ENCODE data around the gene SCN4B. TPM values are rescaled to one million over a fixed set of nuclear protein-coding genes. Genes with fewer than 3 reads are reported as not detected.

The SCN4B gene
- total RNA-seq, 1 experiment from 2014 or later: 0.33 TPM

DNA sequence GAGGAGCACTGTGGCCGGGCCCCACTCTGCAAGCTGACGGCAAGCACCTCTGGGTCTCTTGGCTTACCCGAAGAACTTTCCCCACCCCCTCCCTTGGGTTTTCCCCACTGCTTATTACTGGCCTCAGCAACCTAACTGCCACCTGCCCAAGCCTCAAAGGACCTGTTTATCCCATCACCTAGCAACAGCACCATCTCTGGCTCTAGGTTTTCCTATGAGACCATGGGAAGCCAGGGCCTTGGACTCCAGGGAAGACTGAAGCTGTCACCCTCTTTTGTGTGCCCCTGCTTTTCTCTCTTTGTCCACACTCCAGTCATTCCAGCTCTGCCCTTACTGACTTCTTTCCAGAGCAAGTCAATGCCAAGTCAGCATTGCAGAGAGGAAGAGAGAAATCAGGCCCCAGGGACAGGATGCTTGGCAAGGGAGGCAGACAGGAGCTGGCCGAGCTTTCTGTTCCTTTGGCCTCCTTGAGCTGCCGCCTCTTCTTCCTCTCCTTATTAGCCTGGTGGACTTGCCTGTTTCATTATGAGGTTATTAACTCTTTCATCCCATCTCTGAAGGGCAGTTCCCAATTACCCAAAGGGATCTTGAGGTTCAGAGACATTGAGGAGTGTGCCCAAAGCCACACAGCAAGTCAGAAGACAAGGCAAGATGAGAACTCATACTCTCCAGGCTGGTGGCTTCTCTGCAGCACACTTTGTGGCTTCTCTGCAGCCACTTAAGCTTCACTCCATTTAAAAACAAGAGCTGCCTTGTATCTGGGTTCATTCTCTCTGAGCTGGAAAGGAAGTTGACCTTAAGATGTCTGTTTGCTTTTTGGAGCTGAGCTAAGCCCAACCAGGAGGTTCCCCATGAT is 65.5 kb downstream of the SCN4B start, which contains the start of gene SMIM35:
SMIM35 (minus strand) TSS at position 51 of the 856 bp plus-strand sequence. CDS start 206 bp downstream, outside the sequence.
- no peak within 1 kb of the TSS for H3K27ac ChIP-seq (ENCODE audit: low read length)
- no TSS peak for BruUV-seq (replicated peaks)
- in situ Hi-C loops (cut with HindIII; ENCODE audit: low pct_unique_long_range_greater_than_20kb, low sequenced_read_pairs) (no loop called here), intact Hi-C loops (cut with micrococcal nuclease; ENCODE audit: unreplicated experiment) (no loop called here)
- no peaks in the 10 kb centered on the region for H3K36me3 ChIP-seq (ENCODE audit: control insufficient read depth, insufficient read depth, low read length)
- H3K27me3 ChIP-seq (ENCODE audit: control insufficient read depth, insufficient read depth, low read length): peaks cover 3% of the 10 kb centered on the region; the same call in 1 of the 2 replicates
- H3K4me3 ChIP-seq (ENCODE audit: low read depth in 2 of 2, low read length in 2 of 2): no peak within 1 kb of the TSS
- TF ChIP-seq CTCF (IDR thresholded peaks at IDR 0.05): no peak
- no peak for TF ChIP-seq POLR2AphosphoS5 (IDR thresholded peaks at IDR 0.05; ENCODE audit: low read depth, low read length)
- no peak for TF ChIP-seq SIN3A (IDR thresholded peaks at IDR 0.05; ENCODE audit: borderline replicate concordance, insufficient read depth, low read depth, low read length)
- TF ChIP-seq, protein P1, sequence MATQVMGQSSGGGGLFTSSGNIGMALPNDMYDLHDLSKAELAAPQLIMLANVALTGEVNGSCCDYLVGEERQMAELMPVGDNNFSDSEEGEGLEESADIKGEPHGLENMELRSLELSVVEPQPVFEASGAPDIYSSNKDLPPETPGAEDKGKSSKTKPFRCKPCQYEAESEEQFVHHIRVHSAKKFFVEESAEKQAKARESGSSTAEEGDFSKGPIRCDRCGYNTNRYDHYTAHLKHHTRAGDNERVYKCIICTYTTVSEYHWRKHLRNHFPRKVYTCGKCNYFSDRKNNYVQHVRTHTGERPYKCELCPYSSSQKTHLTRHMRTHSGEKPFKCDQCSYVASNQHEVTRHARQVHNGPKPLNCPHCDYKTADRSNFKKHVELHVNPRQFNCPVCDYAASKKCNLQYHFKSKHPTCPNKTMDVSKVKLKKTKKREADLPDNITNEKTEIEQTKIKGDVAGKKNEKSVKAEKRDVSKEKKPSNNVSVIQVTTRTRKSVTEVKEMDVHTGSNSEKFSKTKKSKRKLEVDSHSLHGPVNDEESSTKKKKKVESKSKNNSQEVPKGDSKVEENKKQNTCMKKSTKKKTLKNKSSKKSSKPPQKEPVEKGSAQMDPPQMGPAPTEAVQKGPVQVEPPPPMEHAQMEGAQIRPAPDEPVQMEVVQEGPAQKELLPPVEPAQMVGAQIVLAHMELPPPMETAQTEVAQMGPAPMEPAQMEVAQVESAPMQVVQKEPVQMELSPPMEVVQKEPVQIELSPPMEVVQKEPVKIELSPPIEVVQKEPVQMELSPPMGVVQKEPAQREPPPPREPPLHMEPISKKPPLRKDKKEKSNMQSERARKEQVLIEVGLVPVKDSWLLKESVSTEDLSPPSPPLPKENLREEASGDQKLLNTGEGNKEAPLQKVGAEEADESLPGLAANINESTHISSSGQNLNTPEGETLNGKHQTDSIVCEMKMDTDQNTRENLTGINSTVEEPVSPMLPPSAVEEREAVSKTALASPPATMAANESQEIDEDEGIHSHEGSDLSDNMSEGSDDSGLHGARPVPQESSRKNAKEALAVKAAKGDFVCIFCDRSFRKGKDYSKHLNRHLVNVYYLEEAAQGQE (IDR thresholded peaks at IDR 0.05; ENCODE audit: insufficient read depth in 1 of 2, low read depth in 2 of 2, low read length in 1 of 2): no peak
- no peak for TF ChIP-seq TCF7L2 (IDR thresholded peaks at IDR 0.05; ENCODE audit: low read depth, low read length)
- no peaks in the 10 kb centered on the region for H3K4me1 ChIP-seq (ENCODE audit: control insufficient read depth, insufficient read depth, low read length)
- H3K9me3 ChIP-seq (ENCODE audit: control insufficient read depth, insufficient read depth, low read depth, low read length): peaks cover 2% of the 10 kb centered on the region; the same call in 1 of the 2 replicates
- POLR2A ChIA-PET: no interaction called here
- CTCF ChIA-PET: no interaction called here
- DNase-seq (ENCODE audit: low read depth, low spot score) (no peak), ATAC-seq (no peak)

GRCh38 chr11:118084656-118085055 is 68.0 kb downstream of the SCN4B start:
- in situ Hi-C loops (cut with HindIII; ENCODE audit: low pct_unique_long_range_greater_than_20kb, low sequenced_read_pairs): no loop called here
- no peak for DNase-seq (ENCODE audit: low read depth, low spot score)
- BruUV-seq (replicated peaks): no TSS peak
- no peak for ATAC-seq
- H3K36me3 ChIP-seq (ENCODE audit: control insufficient read depth, insufficient read depth, low read length): no peaks in the 10 kb centered on the region
- ChIA-PET CTCF (no interaction called here), POLR2A (no interaction called here)
- intact Hi-C loops (cut with micrococcal nuclease; ENCODE audit: unreplicated experiment): no loop called here
- H3K4me1 ChIP-seq (ENCODE audit: control insufficient read depth, insufficient read depth, low read length): no peaks in the 10 kb centered on the region
- H3K4me3 ChIP-seq (ENCODE audit: low read depth in 2 of 2, low read length in 2 of 2): no peak overlapping the region
- peaks cover 10% of the 10 kb centered on the region for H3K27me3 ChIP-seq (ENCODE audit: control insufficient read depth, insufficient read depth, low read length)
- no peak for TF ChIP-seq TCF7L2 (IDR thresholded peaks at IDR 0.05; ENCODE audit: low read depth, low read length)
- no peak for TF ChIP-seq POLR2AphosphoS5 (IDR thresholded peaks at IDR 0.05; ENCODE audit: low read depth, low read length)
- TF ChIP-seq, protein P1 (IDR thresholded peaks at IDR 0.05; ENCODE audit: insufficient read depth in 1 of 2, low read depth in 2 of 2, low read length in 1 of 2): no peak
- no peak for TF ChIP-seq SIN3A (IDR thresholded peaks at IDR 0.05; ENCODE audit: borderline replicate concordance, insufficient read depth, low read depth, low read length)
- no peak for TF ChIP-seq CTCF (IDR thresholded peaks at IDR 0.05)
- H3K27ac ChIP-seq (ENCODE audit: low read length): no peak overlapping the region
- H3K9me3 ChIP-seq (ENCODE audit: control insufficient read depth, insufficient read depth, low read depth, low read length): peaks cover 2% of the 10 kb centered on the region; the same call in 1 of the 2 replicates
